CD4-positive, CD25-positive, alpha-beta regulatory T cell (primary cell): ENCODE data around the gene ZNF678. TPM values are rescaled to one million over a fixed set of nuclear protein-coding genes. Genes with fewer than 3 reads are reported as not detected.

Experiments
- ATAC-seq, 2 donors: fragments of 150-1000 bp; cut with Tn5 transposase; one replicate each; pipeline ENCODE4 v1.10.0; 2021; ENCODE audit warnings: low read depth in 2 of 2, moderate number of reproducible peaks in 2 of 2, moderate library complexity in 1 of 2
- DNase-seq, 3 donors: peaks; one replicate each; pipeline versions ENCODE4 v3.0.0 to v3.0.0-alpha.2; 2012 to 2022; ENCODE audit warnings: mixed read lengths in 1 of 3
- H3K27ac ChIP-seq: one replicate; pipeline ENCODE4 v1.7.0; 2013; ENCODE audit warnings: mild to moderate bottlenecking, low read length; ENCODE audit not compliant: insufficient read depth, poor library complexity, severe bottlenecking
- H3K27me3 ChIP-seq: one replicate; pipeline ENCODE4 v1.7.0; 2013; ENCODE audit warnings: low read length; ENCODE audit not compliant: control insufficient read depth, insufficient read depth
- H3K36me3 ChIP-seq: one replicate; pipeline ENCODE4 v1.7.0; 2013; ENCODE audit warnings: mild to moderate bottlenecking, low read length, moderate library complexity; ENCODE audit not compliant: control insufficient read depth, insufficient read depth
- H3K4me1 ChIP-seq: 2 replicates; pipeline ENCODE4 v1.7.0; 2013; ENCODE audit warnings: mild to moderate bottlenecking, low read length; ENCODE audit not compliant: insufficient read depth, control insufficient read depth, poor library complexity, severe bottlenecking
- H3K4me3 ChIP-seq: one replicate; pipeline ENCODE4 v1.7.0; 2013; ENCODE audit warnings: low read depth, mild to moderate bottlenecking, low read length, moderate library complexity
- H3K9me3 ChIP-seq, 2 experiments: 1 replicate in 1 of 2; 2 replicates in 1 of 2; pipeline ENCODE4 v1.7.0; 2013; ENCODE audit warnings: low read length in 2 of 2, mild to moderate bottlenecking in 1 of 2, moderate library complexity in 1 of 2; ENCODE audit not compliant: control insufficient read depth in 2 of 2
- H3K27ac Mint-ChIP-seq, 3 donors: one replicate each; pipeline ENCODE4 v1.8.0; 2020 to 2022; ENCODE audit warnings: mild to moderate bottlenecking in 3 of 3, mixed read lengths in 3 of 3, moderate library complexity in 2 of 3
- H3K27me3 Mint-ChIP-seq: one replicate; pipeline ENCODE4 v1.8.0; 2022; ENCODE audit warnings: mild to moderate bottlenecking, mixed read lengths
- H3K36me3 Mint-ChIP-seq: one replicate; pipeline ENCODE4 v1.8.0; 2020; ENCODE audit warnings: mixed read lengths
- H3K4me1 Mint-ChIP-seq, 4 donors: one replicate each; pipeline ENCODE4 v1.8.0; 2020 to 2022; ENCODE audit warnings: mixed read lengths in 4 of 4, mild to moderate bottlenecking in 1 of 4
- H3K4me3 Mint-ChIP-seq, 4 donors: one replicate each; pipeline ENCODE4 v1.8.0; 2020 to 2022; ENCODE audit warnings: mild to moderate bottlenecking in 4 of 4, mixed read lengths in 4 of 4, moderate library complexity in 3 of 4
- H3K9me3 Mint-ChIP-seq, 7 donors: one replicate each; pipeline ENCODE4 v1.8.0; 2020 to 2022; ENCODE audit warnings: mixed read lengths in 7 of 7, mild to moderate bottlenecking in 3 of 7, moderate library complexity in 2 of 7
- polyA plus RNA-seq, 4 donors: library from polyadenylated mRNA; unstranded; fragments of 300-500 nt; fragmentation: Illumina TruSeq; gene quantifications; one replicate each; pipeline ENCODE4 v1.2.3, GENCODE V29; 2021
- total RNA-seq: library from RNA; stranded (reverse); gene quantifications from one replicate; pipeline ENCODE4 v1.2.3, GENCODE V29; 2022

ZNF678 gene
- total and polyA plus RNA-seq, 5 donors from 2014 or later = 2.4 to 9.9 (median 3.9) TPM

- Histone ChIP-seq H3K4me1 (no peaks in the 10 kb centered on the region), H3K27me3 (peaks cover 2% of the 10 kb centered on the region), H3K9me3 (no peaks in the 10 kb centered on the region), H3K27ac (no peak overlapping the region), H3K36me3 (no peaks in the 10 kb centered on the region), H3K4me3 (no peak overlapping the region)
- DNase-seq (no peak), ATAC-seq (no peak)
- peaks cover 50% of the 10 kb centered on the region for H3K27me3 Mint-ChIP-seq
- H3K9me3 Mint-ChIP-seq = peaks cover 0 to 9% (median 3%) of the 10 kb centered on the region in 7 donors
- peak overlapping the region in 1 of 4 donors; percentile 88 for H3K4me3 Mint-ChIP-seq
- peaks cover 0 to 20% (median 7%) of the 10 kb centered on the region in 4 donors for H3K4me1 Mint-ChIP-seq
- no peak overlapping the region for H3K27ac Mint-ChIP-seq
- H3K36me3 Mint-ChIP-seq = peaks cover 5% of the 10 kb centered on the region
Observed at GRCh38 chr1:227557962-227558725, 5.2 kb upstream of the ZNF678 start.

GRCh38 chr1:227558732-227559262, 4.6 kb upstream of the ZNF678 start:
- Histone ChIP-seq H3K4me1 (peaks cover 2% of the 10 kb centered on the region), H3K27me3 (peaks cover 2% of the 10 kb centered on the region), H3K36me3 (no peaks in the 10 kb centered on the region), H3K4me3 (no peak overlapping the region), H3K9me3 (no peaks in the 10 kb centered on the region), H3K27ac (no peak overlapping the region)
- peaks cover 51% of the 10 kb centered on the region for H3K27me3 Mint-ChIP-seq
- peaks cover 0 to 25% (median 9%) of the 10 kb centered on the region in 4 donors for H3K4me1 Mint-ChIP-seq
- no peak for DNase-seq
- peaks cover 0 to 9% (median 3%) of the 10 kb centered on the region in 7 donors for H3K9me3 Mint-ChIP-seq
- ATAC-seq = no peak
- no peak overlapping the region for H3K27ac Mint-ChIP-seq
- peaks cover 5% of the 10 kb centered on the region for H3K36me3 Mint-ChIP-seq
- H3K4me3 Mint-ChIP-seq = peak overlapping the region in 1 of 4 donors; percentile 21

- Mint-ChIP-seq H3K36me3 (peaks cover 5% of the 10 kb centered on the region), H3K4me3 (peak overlapping the region in 1 of 4 donors; percentile 22), H3K9me3 (peaks cover 0 to 9% (median 2%) of the 10 kb centered on the region in 7 donors), H3K27ac (no peak overlapping the region), H3K27me3 (peaks cover 51% of the 10 kb centered on the region), H3K4me1 (peaks cover 0 to 32% (median 16%) of the 10 kb centered on the region in 4 donors)
- ATAC-seq (no peak), DNase-seq (no peak)
- H3K36me3 ChIP-seq = no peaks in the 10 kb centered on the region
- peaks cover 9% of the 10 kb centered on the region for H3K4me1 ChIP-seq
- H3K27me3 ChIP-seq = peaks cover 2% of the 10 kb centered on the region
- no peak overlapping the region for H3K27ac ChIP-seq
- H3K4me3 ChIP-seq = no peak overlapping the region
- no peaks in the 10 kb centered on the region for H3K9me3 ChIP-seq
Observed at GRCh38 chr1:227559499-227559898, 3.9 kb upstream of the ZNF678 start.

- peaks cover 0 to 36% (median 17%) of the 10 kb centered on the region in 4 donors for H3K4me1 Mint-ChIP-seq
- peaks cover 51% of the 10 kb centered on the region for H3K27me3 Mint-ChIP-seq
- DNase-seq = no peak
- peak overlapping the region in 1 of 3 donors; percentile 67 for H3K27ac Mint-ChIP-seq
- Histone ChIP-seq H3K36me3 (no peaks in the 10 kb centered on the region), H3K27me3 (peaks cover 2% of the 10 kb centered on the region), H3K4me3 (no peak overlapping the region), H3K27ac (no peak overlapping the region), H3K4me1 (peaks cover 12% of the 10 kb centered on the region), H3K9me3 (no peaks in the 10 kb centered on the region)
- H3K9me3 Mint-ChIP-seq = peaks cover 0 to 9% (median 0%) of the 10 kb centered on the region in 7 donors
- no peak for ATAC-seq
- peak overlapping the region in 2 of 4 donors; percentile 44 to 67 for H3K4me3 Mint-ChIP-seq
- H3K36me3 Mint-ChIP-seq = peaks cover 5% of the 10 kb centered on the region
Observed at GRCh38 chr1:227559926-227560325, 3.4 kb upstream of the ZNF678 start.

GRCh38 chr1:227560393-227561173, 2.8 kb upstream of the ZNF678 start:
- H3K36me3 ChIP-seq = no peaks in the 10 kb centered on the region
- H3K4me1 Mint-ChIP-seq = peaks cover 0 to 39% (median 17%) of the 10 kb centered on the region in 4 donors
- DNase-seq = no peak

GRCh38 chr1:227561241-227561907, 2.0 kb upstream of the ZNF678 start:
- peaks cover 5% of the 10 kb centered on the region for H3K36me3 Mint-ChIP-seq
- H3K36me3 ChIP-seq = no peaks in the 10 kb centered on the region
- H3K4me1 ChIP-seq = peaks cover 12% of the 10 kb centered on the region
- ATAC-seq (no peak), DNase-seq (no peak)
- H3K4me1 Mint-ChIP-seq = peaks cover 0 to 39% (median 17%) of the 10 kb centered on the region in 4 donors
- H3K27ac ChIP-seq = no peak overlapping the region
- no peak overlapping the region for H3K4me3 ChIP-seq
- peaks cover 46% of the 10 kb centered on the region for H3K27me3 Mint-ChIP-seq
- H3K27me3 ChIP-seq = peaks cover 2% of the 10 kb centered on the region
- no peak overlapping the region for H3K27ac Mint-ChIP-seq
- peaks cover 0 to 9% (median 0%) of the 10 kb centered on the region in 7 donors for H3K9me3 Mint-ChIP-seq
- H3K4me3 Mint-ChIP-seq = peak overlapping the region in 3 of 4 donors; percentile 33 to 86 (median 61)
- H3K9me3 ChIP-seq = no peaks in the 10 kb centered on the region

More at GRCh38 chr1:227560393-227561173, 2.8 kb upstream of the ZNF678 start:
- peaks cover 0 to 9% (median 0%) of the 10 kb centered on the region in 7 donors for H3K9me3 Mint-ChIP-seq
- Histone ChIP-seq H3K27me3 (peaks cover 2% of the 10 kb centered on the region), H3K9me3 (no peaks in the 10 kb centered on the region), H3K4me3 (no peak overlapping the region), H3K27ac (no peak overlapping the region), H3K4me1 (peaks cover 12% of the 10 kb centered on the region)
- no peak for ATAC-seq
- H3K36me3 Mint-ChIP-seq = peaks cover 5% of the 10 kb centered on the region
- no peak overlapping the region for H3K4me3 Mint-ChIP-seq
- peaks cover 51% of the 10 kb centered on the region for H3K27me3 Mint-ChIP-seq
- H3K27ac Mint-ChIP-seq = no peak overlapping the region

GRCh38 chr1:227562037-227562436, 1.3 kb upstream of the ZNF678 start:
- Histone ChIP-seq H3K4me3 (no peak overlapping the region), H3K27me3 (peaks cover 2% of the 10 kb centered on the region), H3K27ac (no peak overlapping the region), H3K9me3 (no peaks in the 10 kb centered on the region), H3K4me1 (peaks cover 12% of the 10 kb centered on the region), H3K36me3 (no peaks in the 10 kb centered on the region)
- peak overlapping the region in 1 of 3 donors; percentile 92 for H3K27ac Mint-ChIP-seq
- peaks cover 0 to 42% (median 23%) of the 10 kb centered on the region in 4 donors for H3K4me1 Mint-ChIP-seq
- no peak for DNase-seq
- H3K9me3 Mint-ChIP-seq = peaks cover 0 to 9% (median 0%) of the 10 kb centered on the region in 7 donors
- H3K4me3 Mint-ChIP-seq = peak overlapping the region; percentile 42 to 90 (median 86)
- H3K27me3 Mint-ChIP-seq = peaks cover 46% of the 10 kb centered on the region
- peaks cover 10% of the 10 kb centered on the region for H3K36me3 Mint-ChIP-seq
- ATAC-seq = no peak
